NCI-H1048 (cell line): ENCODE data around the gene TRPC4.

ENCODE experiments used
- DNase-seq: peaks from one replicate; lab custom pipeline; 2025; lab: John Stamatoyannopoulos, UW

Gene TRPC4

DNA sequence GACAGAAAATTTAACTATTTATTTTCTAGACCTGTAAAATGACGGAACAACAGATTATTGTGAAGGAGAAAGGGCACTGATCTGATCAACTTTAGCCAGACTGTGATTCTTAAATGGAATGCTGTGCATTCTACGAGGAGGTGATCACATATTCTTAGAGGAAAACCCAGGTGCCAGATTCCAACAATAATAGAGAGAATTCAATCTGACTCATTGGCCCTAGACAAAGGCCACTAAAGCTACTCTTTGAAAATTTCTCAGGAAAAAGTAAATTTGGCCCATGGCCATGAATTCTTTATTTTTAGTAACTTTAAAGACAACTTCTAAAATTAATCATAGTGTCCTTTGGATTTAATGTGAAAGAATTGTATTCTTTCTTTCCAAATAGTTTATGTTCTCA, 212.4 kb downstream of the TRPC4 start:
- no peak for DNase-seq

- no peak for DNase-seq
These were observed 213.2 kb downstream of the TRPC4 start for GRCh38 chr13:37656247-37656940.

DNA sequence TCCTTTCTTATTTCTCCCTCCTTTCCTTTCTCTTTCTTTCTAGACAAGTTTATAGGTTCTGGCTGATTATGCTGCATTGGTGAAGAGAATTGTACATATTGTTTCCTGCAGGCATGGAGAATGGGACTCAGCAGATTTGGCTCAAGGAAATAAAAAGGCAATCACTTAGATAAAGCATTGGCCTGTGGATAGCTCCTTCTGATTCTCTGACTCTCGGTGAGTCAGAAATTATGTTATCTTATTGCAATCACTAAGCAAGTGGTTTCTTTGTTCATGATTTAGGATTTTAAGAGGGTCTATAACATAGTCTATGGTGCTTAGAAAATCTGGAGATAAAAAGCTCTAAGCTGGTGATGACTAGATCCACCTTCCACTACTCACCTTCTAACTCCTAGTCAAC, 217.0 kb downstream of the TRPC4 start:
- no peak for DNase-seq

GRCh38 chr13:37651891-37652290, 217.7 kb downstream of the TRPC4 start:
- no peak for DNase-seq

GRCh38 chr13:37648609-37649008, 221.0 kb downstream of the TRPC4 start:
- no peak for DNase-seq

DNA sequence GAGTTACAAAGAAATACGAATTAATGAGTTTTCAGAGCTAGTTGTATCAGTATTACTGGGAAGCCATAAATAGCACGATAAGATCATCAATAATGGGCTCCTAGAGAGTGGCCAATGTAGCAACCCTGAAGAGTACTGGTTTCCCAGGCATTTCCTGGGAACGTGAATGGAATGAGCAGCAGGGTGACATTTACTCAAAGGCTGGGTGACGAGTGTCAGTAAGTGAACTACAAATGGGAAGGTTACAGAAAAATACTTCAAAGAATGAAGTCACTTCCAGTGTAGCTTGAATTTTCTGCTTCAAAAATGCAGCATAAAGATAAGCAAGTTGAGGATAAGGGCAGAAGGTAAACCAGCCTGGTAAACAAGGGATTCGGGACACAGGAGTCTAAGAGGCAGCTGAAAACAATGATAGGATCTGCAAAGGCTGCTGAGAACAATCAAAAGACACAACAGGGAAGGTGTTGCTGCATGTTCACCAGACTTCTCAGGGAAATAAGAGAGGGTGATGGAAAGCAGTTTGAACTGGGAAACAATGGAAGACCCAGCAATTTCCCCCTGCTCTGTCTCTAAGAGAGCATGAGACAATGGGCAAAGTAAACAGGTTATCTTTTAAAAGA, 222.4 kb downstream of the TRPC4 start:
- no peak for DNase-seq

GRCh38 chr13:37646531-37646930, 223.0 kb downstream of the TRPC4 start:
- DNase-seq, result no peak

GRCh38 chr13:37645181-37645740, 224.3 kb downstream of the TRPC4 start:
- no peak for DNase-seq

- DNase-seq, result no peak
These were observed 228.2 kb downstream of the TRPC4 start for GRCh38 chr13:37641391-37641790.

- no peak for DNase-seq
These were observed 229.1 kb downstream of the TRPC4 start for GRCh38 chr13:37640499-37640898.

- no peak for DNase-seq
These were observed 232.9 kb downstream of the TRPC4 start for GRCh38 chr13:37636701-37637100.

DNA sequence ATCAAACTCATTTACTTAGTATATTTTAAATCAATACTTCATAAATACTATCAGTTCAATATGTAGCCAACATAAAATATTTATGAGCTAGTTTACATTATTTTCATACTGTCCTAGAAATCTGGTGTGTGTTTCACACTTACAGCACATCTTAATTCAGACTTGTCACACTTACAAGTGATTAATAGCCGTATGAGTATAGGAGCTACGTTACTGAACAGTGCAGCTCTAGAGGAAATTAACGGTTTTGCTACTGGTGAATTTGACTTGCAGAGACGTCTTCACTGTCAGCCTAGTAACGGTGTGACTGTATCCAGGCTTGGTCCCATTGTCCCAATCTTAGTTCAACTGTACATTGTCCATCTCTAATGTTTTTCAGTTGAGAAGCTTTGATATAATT, 237.3 kb downstream of the TRPC4 start:
- no peak for DNase-seq

DNA sequence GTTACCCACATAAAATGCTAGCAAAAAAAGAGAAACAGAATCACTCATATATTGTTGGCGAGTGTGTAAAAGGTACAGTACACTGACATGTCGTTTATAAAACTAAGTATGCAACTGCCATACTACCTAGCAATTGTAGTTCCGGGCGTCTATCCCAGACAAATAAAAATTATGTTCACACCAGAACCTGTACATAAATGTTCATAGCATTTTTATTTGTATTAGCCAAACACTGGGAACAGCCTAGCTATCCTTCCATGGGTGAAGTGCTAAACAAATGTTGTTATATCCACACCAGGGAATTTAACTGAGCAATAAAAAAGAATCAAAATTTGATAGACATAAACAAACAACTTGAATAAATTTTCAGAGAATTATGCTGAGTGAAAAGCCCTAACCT, 242.1 kb downstream of the TRPC4 start:
- no peak for DNase-seq

DNA sequence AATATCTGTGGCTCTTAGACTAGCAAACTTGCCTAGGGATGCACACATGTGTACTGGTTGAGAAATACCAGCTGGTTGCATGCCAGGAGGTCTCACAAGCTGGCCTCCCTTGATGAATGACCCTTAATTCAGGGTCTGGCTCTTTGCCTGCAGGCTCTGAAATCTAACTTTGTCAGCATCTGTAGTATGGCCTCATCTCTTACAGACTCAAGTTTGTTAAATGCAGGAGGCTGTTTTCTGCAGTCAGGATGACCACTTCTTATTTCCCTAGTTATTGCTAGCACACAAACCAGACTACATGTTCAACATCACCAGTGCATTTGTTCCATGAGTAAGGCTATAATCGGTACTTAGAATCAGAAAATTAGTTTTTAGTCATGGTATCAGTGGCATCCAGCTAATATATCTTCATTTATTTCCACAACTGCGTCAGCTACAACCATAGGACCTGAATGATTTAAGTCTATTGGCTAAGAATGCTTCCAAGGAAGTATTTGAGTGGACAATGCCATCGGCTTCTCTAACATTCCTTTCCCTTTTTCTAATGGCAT, 247.7 kb downstream of the TRPC4 start:
- DNase-seq, result no peak

- DNase-seq, result no peak
These were observed 251.0 kb downstream of the TRPC4 start for GRCh38 chr13:37618554-37618953.

GRCh38 chr13:37617173-37617572, 252.4 kb downstream of the TRPC4 start:
- no peak for DNase-seq

- no peak for DNase-seq
These were observed 253.4 kb downstream of the TRPC4 start for GRCh38 chr13:37616131-37616530.

- DNase-seq, result no peak
These were observed 254.3 kb downstream of the TRPC4 start for GRCh38 chr13:37615276-37615675.

GRCh38 chr13:37613638-37614037, 255.9 kb downstream of the TRPC4 start:
- DNase-seq, result no peak

DNA sequence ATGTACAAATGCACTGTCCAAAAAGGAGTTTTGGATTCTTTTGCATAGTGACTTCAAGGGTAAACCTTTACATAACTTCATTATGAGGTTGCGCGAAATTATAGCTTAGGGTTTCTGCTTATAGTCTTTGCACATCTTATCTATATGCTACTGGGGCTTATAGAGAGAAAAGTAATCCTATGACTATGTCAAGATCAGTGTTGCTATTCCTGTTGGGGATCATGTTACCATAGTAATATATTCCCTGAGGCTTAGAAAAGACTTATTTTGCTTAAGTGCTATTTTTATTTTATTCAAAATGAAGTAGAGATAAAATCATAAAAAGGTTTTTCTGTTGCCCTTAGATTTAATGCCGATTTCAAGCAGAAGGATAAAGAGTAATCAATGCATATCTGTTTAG, 256.3 kb downstream of the TRPC4 start:
- no peak for DNase-seq

DNA sequence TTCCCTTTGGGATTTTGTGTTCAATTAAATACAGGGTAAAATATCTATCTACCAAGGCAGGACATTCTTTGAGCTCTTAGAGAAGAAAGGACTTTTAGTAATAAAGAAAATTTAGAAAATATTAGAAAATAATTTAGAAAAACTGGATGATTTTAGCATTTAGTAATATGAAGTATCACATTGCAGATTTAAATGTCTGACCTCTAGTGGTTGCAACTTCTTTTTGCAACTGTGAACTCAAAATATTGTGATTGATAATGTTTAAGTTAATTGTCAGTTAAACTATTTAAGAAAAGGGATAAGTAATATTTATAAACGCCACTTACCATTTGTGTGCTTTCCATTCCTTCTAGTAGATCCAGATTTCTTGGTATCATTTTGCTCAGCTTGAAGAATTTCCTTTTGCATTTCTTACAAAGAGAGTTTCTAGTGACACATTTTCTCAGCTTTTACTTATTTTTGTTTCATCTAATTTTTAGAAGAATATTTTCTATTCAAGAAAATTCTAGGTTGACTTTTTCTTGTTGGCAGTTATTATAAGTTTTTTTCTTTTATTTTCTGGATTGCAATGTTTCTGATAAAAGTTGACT, 260.7 kb downstream of the TRPC4 start:
- no peak for DNase-seq

DNA sequence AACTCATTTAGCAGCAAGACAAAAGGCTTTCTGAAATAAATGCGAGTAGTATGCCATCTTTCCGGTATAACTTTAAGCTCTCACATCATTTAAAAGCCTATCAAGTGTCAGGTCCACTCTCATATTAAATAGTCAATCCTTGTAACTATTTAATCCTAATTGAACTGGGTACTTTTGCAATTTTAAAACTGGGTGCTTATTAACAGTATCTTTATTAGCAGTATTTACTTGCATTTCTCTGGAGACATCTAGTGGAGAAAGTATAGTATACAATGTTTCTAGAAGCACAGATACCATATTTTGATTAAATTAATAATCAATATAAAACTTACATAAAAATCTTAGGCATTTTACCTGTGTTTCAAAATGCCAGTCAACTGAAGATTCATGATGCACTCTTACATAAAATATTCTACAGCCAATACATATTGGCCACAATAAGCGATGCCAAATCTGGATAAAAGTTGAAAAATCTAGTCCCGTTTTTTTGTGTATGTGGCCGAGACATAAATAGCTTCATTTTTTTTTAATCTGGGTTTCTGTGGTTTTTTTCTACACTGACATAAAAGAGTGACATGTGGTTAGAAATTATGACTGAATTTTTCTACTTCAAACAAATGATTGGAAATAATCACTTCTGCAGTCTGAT, 266.7 kb downstream of the TRPC4 start:
- no peak for DNase-seq
